H9 (cell line): ENCODE measurements around the gene TRIM52. TPM values are rescaled to one million over a fixed set of nuclear protein-coding genes. Genes with fewer than 3 reads are reported as not detected.

Experiments
- DNase-seq: peaks from one replicate; pipeline ENCODE4 v3.0.0-alpha.2; 2017
- H2AFZ ChIP-seq: one replicate; pipeline ENCODE4 v1.6.1; 2013; ENCODE audit warnings: mild to moderate bottlenecking, low read length, control low read depth, moderate library complexity
- H2AK5ac ChIP-seq: 2 replicates; pipeline ENCODE4 v1.6.1; 2013; ENCODE audit warnings: low read length, control low read depth, mixed read lengths; ENCODE audit not compliant: insufficient read length
- H2BK120ac ChIP-seq: one replicate; pipeline ENCODE4 v1.6.1; 2013; ENCODE audit warnings: low read depth, mild to moderate bottlenecking, low read length, control low read depth, inconsistent platforms; ENCODE audit not compliant: poor library complexity, severe bottlenecking
- H2BK12ac ChIP-seq: 2 replicates; pipeline ENCODE4 v1.6.1; 2013; ENCODE audit warnings: low read length, control low read depth, mixed read lengths, low read depth; ENCODE audit not compliant: insufficient read length
- H2BK15ac ChIP-seq: 2 replicates; pipeline ENCODE4 v1.6.1; 2013; ENCODE audit warnings: low read depth, low read length, control low read depth
- H2BK20ac ChIP-seq: one replicate; pipeline ENCODE4 v1.6.1; 2013; ENCODE audit warnings: low read depth, mild to moderate bottlenecking, low read length, control low read depth, inconsistent platforms; ENCODE audit not compliant: poor library complexity, severe bottlenecking
- H2BK5ac ChIP-seq: 2 replicates; pipeline ENCODE4 v1.6.1; 2013; ENCODE audit warnings: low read length, control low read depth, mixed read lengths; ENCODE audit not compliant: insufficient read length
- H3K14ac ChIP-seq: 2 replicates; pipeline ENCODE4 v1.6.1; 2013; ENCODE audit warnings: low read length, control low read depth; ENCODE audit not compliant: insufficient read depth
- H3K18ac ChIP-seq: 2 replicates; pipeline ENCODE4 v1.6.1; 2013; ENCODE audit warnings: low read depth, mild to moderate bottlenecking, mixed read lengths, low read length, control low read depth; ENCODE audit not compliant: insufficient read length
- H3K23ac ChIP-seq: 2 replicates; pipeline ENCODE4 v1.6.1; 2013; ENCODE audit warnings: low read length, control low read depth, mixed read lengths, low read depth; ENCODE audit not compliant: insufficient read length
- H3K23me2 ChIP-seq: 2 replicates; pipeline ENCODE4 v1.6.1; 2013; ENCODE audit warnings: low read depth, mild to moderate bottlenecking, mixed read lengths, low read length, control low read depth; ENCODE audit not compliant: insufficient read length, poor library complexity, severe bottlenecking
- H3K27ac ChIP-seq: 2 replicates; pipeline ENCODE4 v1.5.1; 2013; ENCODE audit warnings: low read length, control low read depth, mixed read lengths, low read depth; ENCODE audit not compliant: insufficient read length
- H3K27me3 ChIP-seq: 2 replicates; pipeline ENCODE4 v1.6.1; 2013; ENCODE audit warnings: low read length, control low read depth, inconsistent platforms; ENCODE audit not compliant: insufficient read depth
- H3K4ac ChIP-seq: 2 replicates; pipeline ENCODE4 v1.6.1; 2013; ENCODE audit warnings: low read depth, mild to moderate bottlenecking, control low read depth, inconsistent platforms, low read length, moderate library complexity
- H3K4me1 ChIP-seq: 2 replicates; pipeline ENCODE4 v1.6.1; 2013; ENCODE audit warnings: low read length, control low read depth, inconsistent platforms; ENCODE audit not compliant: insufficient read depth
- H3K4me2 ChIP-seq: 2 replicates; pipeline ENCODE4 v1.6.1; 2013; ENCODE audit warnings: low read length, control low read depth, mixed read lengths; ENCODE audit not compliant: insufficient read length, insufficient read depth
- H3K56ac ChIP-seq: 2 replicates; pipeline ENCODE4 v1.6.1; 2013; ENCODE audit warnings: low read depth, mild to moderate bottlenecking, mixed read lengths, low read length, control low read depth; ENCODE audit not compliant: insufficient read length
- H3K79me1 ChIP-seq: 2 replicates; pipeline ENCODE4 v1.6.1; 2013; ENCODE audit warnings: low read depth, mild to moderate bottlenecking, moderate library complexity, low read length, control low read depth, inconsistent platforms; ENCODE audit not compliant: insufficient read depth, poor library complexity, severe bottlenecking
- H3K79me2 ChIP-seq: 2 replicates; pipeline ENCODE4 v1.6.1; 2013; ENCODE audit warnings: low read length, control low read depth, inconsistent platforms; ENCODE audit not compliant: insufficient read depth
- H3K9ac ChIP-seq: 2 replicates; pipeline ENCODE4 v1.6.1; 2013; ENCODE audit warnings: low read length, control low read depth, mixed read lengths; ENCODE audit not compliant: insufficient read length; ENCODE audit errors: extremely low read depth
- H3K9me3 ChIP-seq: one replicate; pipeline ENCODE4 v1.6.1; 2013; ENCODE audit warnings: low read depth, low read length, inconsistent platforms; ENCODE audit not compliant: control insufficient read depth
- H3T11ph ChIP-seq: one replicate; pipeline ENCODE4 v1.6.1; 2013; ENCODE audit warnings: mild to moderate bottlenecking, low read length, control low read depth, inconsistent platforms
- H4K20me1 ChIP-seq: one replicate; pipeline ENCODE4 v1.6.1; 2013; ENCODE audit not compliant: control insufficient read depth, insufficient read length, insufficient read depth
- H4K5ac ChIP-seq: 2 replicates; pipeline ENCODE4 v1.6.1; 2013; ENCODE audit warnings: low read depth, mild to moderate bottlenecking, mixed read lengths, low read length, control low read depth; ENCODE audit not compliant: insufficient read length
- H4K8ac ChIP-seq: replicated peaks from 2 replicates; pipeline ENCODE4 v1.6.1; 2013; ENCODE audit warnings: low read length, control low read depth, mixed read lengths, low read depth; ENCODE audit not compliant: insufficient read length
- H4K91ac ChIP-seq: 2 replicates; pipeline ENCODE4 v1.6.1; 2013; ENCODE audit warnings: low read depth, mild to moderate bottlenecking, moderate library complexity, mixed read lengths, low read length, control low read depth; ENCODE audit not compliant: insufficient read length
- H3K27ac Mint-ChIP-seq, 3 experiments: 2 replicates in 2 of 3; 3 replicates in 1 of 3; pipeline ENCODE4 v1.8.0; 2020 to 2021; ENCODE audit warnings: mixed read lengths in 3 of 3, mild to moderate bottlenecking in 1 of 3, moderate library complexity in 1 of 3
- H3K27me3 Mint-ChIP-seq: 2 replicates; pipeline ENCODE4 v1.8.0; 2021; ENCODE audit warnings: low read depth, mild to moderate bottlenecking, moderate library complexity, mixed read lengths
- H3K36me3 Mint-ChIP-seq, 3 experiments: 2 replicates in 2 of 3; 3 replicates in 1 of 3; pipeline ENCODE4 v1.8.0; 2020 to 2021; ENCODE audit warnings: low read depth in 3 of 3, mixed read lengths in 3 of 3; ENCODE audit not compliant: insufficient read depth in 1 of 3
- H3K4me1 Mint-ChIP-seq, 2 experiments: 2 replicates each; pipeline ENCODE4 v1.8.0; 2020; ENCODE audit warnings: mixed read lengths in 2 of 2
- H3K4me3 Mint-ChIP-seq, 2 experiments: 2 replicates in 1 of 2; 3 replicates in 1 of 2; pipeline ENCODE4 v1.8.0; 2020 to 2021; ENCODE audit warnings: mild to moderate bottlenecking in 2 of 2, mixed read lengths in 2 of 2, moderate library complexity in 1 of 2
- H3K9me3 Mint-ChIP-seq, 2 experiments: 2 replicates in 1 of 2; 3 replicates in 1 of 2; pipeline ENCODE4 v1.8.0; 2020; ENCODE audit warnings: mild to moderate bottlenecking in 2 of 2, mixed read lengths in 2 of 2, moderate library complexity in 1 of 2
- CTCF ChIP-seq: fragments of 200-600 bp; sonication (generic); conservative IDR thresholded peaks from 3 replicates; pipeline ENCODE4 v1.8.0; 2021; ENCODE audit warnings: antibody characterized with exemption, mild to moderate bottlenecking
- WGBS: extraction: QIAGEN DNeasy Blood & Tissue Kit; methylation state at CpG from one replicate; pipeline ENCODE4 v1.1.7; 2013; ENCODE audit warnings: missing lambda C conversion rate, low lambda C conversion rate, mixed read lengths; ENCODE audit not compliant: insufficient read length; ENCODE audit errors: extremely low coverage; 5-methylcytosine and 5-hydroxymethylcytosine counted together
- total RNA-seq: library from RNA; stranded (reverse); gene quantifications from 2 replicates; pipeline ENCODE4 v1.2.1, GENCODE V29; 2021

TRIM52 gene
- total RNA-seq, 1 experiment from 2014 or later = 5.1 TPM

- H4K91ac ChIP-seq = no peak overlapping the region
- H3K9me3 Mint-ChIP-seq = peaks cover 0 to 8% of the 10 kb centered on the region in 2 experiments; a peak in 2 of 5 replicates
- H2AFZ ChIP-seq = no peak overlapping the region
- no peak overlapping the region for H2BK20ac ChIP-seq
- no peak overlapping the region for H3T11ph ChIP-seq
- no peak overlapping the region for H3K4ac ChIP-seq
- H3K4me1 Mint-ChIP-seq = peaks cover 21 to 27% of the 10 kb centered on the region in 2 experiments
- no peak overlapping the region for H3K56ac ChIP-seq
- peak overlapping the region; percentile 92 to 97 (median 94); a peak in 6 of 7 replicates for H3K27ac Mint-ChIP-seq
- peaks cover 3 to 17% (median 5%) of the 10 kb centered on the region in 3 experiments; a peak in 4 of 7 replicates for H3K36me3 Mint-ChIP-seq
- peaks cover 11% of the 10 kb centered on the region for H3K23me2 ChIP-seq
- H4K20me1 ChIP-seq = no peaks in the 10 kb centered on the region
- H3K27me3 ChIP-seq = no peaks in the 10 kb centered on the region
- no peak overlapping the region for H2BK120ac ChIP-seq
- H3K79me1 ChIP-seq = peaks cover 3% of the 10 kb centered on the region
- no peak overlapping the region for H4K8ac ChIP-seq
- H3K4me2 ChIP-seq = peak overlapping the region; percentile 74
- H3K4me3 Mint-ChIP-seq = peak overlapping the region; percentile 98 to 99
- peak overlapping the region; percentile 46 for H3K9ac ChIP-seq
- no peak overlapping the region for H2BK15ac ChIP-seq
- no peak overlapping the region for H2AK5ac ChIP-seq
- H3K23ac ChIP-seq = no peak overlapping the region
- H3K18ac ChIP-seq = no peak overlapping the region
- no peak for DNase-seq
- TF ChIP-seq CTCF = peak; percentile 35; the same call in 1 of the 3 replicates
- H3K14ac ChIP-seq = no peak overlapping the region
- H3K9me3 ChIP-seq = no peaks in the 10 kb centered on the region
- no peak overlapping the region for H2BK12ac ChIP-seq
- no CpG with 5 or more reads among the region's 18 CpGs for whole genome bisulfite sequencing
- H3K4me1 ChIP-seq = no peaks in the 10 kb centered on the region
- H4K5ac ChIP-seq = no peak overlapping the region
- H2BK5ac ChIP-seq = no peak overlapping the region
- H3K27ac ChIP-seq = no peak overlapping the region
- no peaks in the 10 kb centered on the region for H3K79me2 ChIP-seq
- H3K27me3 Mint-ChIP-seq = peaks cover 19% of the 10 kb centered on the region
These were observed 38.3 kb downstream of the TRIM52 start for GRCh38 chr5:181222630-181223057.
